GM18873 (cell line): ENCODE data around the gene SH3RF2.
"Not testable (repeated sequence)": the region's sequence is repeated elsewhere in the genome, so short reads cannot be mapped to it uniquely, and the experiment has no call there.

Source experiments
- ATAC-seq: cut with Tn5 transposase; IDR thresholded peaks from one replicate; pipeline ENCODE4 v1.9.1; 2021; ENCODE audit warnings: mild to moderate bottlenecking, moderate library complexity, moderate number of reproducible peaks; ENCODE audit not compliant: unreplicated experiment, low FRiP score

Gene SH3RF2

GRCh38 chr5:146070746-146071145 is 134.4 kb downstream of the SH3RF2 start:
- no peak for ATAC-seq

DNA sequence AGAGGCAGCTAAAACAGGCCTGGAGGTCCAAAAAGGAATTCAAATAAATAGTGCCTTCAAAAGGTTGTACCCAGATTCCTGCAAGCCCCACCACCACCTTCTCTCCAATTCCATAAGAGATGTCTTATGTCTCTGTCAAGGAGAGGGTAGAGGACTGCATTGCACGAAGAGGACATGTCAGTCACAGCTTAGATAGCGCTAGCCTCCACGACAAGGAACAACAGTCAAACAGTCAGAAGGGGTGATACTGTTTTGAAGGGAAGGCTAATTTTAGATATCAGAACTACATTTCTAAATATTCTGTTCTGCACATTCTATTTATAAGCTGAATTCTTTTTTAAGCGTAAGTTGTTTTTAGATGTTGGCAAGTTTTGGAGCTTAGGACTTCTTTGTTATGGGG is 134.8 kb downstream of the SH3RF2 start:
- ATAC-seq = no peak

GRCh38 chr5:146072595-146072994 is 136.2 kb downstream of the SH3RF2 start:
- ATAC-seq = no peak

DNA sequence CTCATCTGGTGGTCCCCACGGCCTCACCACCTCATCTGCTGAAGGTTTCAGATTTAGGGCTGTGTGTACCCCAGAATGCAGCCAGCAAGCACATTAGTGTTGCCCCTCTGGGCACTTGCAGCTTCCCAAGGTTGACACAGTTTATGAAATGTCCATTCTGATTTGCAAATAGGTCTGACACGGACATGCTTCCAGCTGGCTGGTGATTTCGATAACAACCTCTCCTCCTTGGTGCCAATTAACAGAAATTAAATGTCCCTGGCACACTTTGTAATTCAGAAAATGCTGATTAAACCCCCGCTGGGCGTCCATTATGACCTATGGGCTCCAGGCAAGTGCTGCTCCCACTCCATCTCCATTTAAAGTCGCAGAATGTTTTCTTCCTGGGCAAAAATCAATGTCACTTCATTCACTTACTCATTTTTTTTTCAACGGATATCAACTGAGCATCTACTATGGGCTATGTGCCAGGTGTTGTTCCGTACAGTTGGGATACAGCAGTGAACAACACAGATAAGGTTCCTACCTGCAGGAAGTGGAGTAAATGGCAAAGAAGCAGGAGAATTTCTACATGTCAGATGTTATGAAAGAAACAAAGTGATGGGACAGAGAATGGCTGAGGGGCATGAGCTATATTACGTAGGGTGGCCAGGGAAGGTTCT is 137.0 kb downstream of the SH3RF2 start:
- ATAC-seq = no peak

DNA sequence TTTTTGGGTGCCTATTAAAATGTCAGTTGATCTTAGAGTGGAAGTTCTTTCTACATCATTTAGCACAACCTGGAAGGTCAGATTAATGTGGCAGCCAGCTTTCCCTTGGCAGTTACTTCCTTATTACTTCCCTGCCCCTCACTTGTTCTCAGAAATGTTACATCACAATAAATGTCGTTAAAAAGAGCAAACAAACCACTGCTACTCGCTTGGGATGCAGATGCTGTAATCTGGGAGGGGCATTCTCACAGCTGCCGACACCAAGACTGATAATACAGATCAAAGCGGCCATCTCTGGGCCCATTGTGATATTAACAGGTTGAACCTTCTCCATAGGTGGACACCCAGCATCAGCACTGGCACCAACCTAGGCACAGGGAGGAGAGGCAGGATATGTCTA is 139.7 kb downstream of the SH3RF2 start:
- no peak for ATAC-seq

DNA sequence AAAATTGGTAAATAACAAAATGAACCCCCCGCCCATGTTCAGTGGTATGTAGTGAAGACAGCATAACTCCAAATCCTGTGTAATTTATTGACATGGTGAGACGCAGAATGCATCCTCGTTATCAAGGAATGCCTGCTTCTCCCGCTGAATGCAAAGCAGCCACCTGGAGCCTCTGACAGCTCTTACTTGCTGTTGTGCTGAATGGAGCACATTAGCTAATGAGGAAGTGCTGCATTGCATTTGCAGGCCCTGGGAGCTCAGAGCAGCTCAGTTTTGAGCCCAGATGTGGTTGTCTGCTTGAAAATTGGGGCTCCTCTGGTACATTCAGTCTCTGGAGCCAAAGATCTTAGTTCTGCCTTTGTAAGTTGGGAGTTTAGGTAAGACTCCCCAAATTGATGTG is 140.1 kb downstream of the SH3RF2 start:
- ATAC-seq = no peak

- no peak for ATAC-seq
Measured at GRCh38 chr5:146078566-146078965, 142.2 kb downstream of the SH3RF2 start.

DNA sequence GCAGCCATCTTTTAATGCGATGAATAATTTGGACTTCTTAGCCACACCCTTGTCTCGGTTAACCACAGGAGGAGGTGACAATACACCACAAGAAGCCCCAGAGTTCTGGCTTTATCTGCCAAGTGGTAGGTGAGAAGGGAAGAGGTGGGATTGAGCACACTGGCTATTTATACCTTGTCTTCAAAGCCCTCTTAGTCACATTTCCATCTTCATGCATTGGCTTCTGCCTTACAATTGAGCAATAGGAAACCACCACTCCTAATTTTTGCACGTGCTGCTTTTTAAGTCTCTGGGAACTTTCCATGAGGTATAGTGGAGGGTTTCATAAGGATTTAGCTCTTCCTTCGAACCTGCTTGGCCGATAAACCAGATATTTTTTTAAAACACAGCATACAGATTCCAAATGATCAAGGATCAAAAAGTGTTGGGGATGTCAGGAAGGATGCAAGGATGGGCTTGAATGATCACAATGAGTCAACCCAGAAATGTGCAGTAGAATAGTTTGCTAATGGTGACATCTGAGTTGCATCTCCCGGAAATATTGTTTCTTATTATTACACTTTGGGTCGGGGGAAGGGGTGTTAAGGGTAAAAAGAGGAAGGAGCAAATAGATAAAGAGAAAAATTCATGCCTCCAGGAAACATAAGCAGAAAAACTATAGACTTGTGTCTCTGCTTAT is 143.5 kb downstream of the SH3RF2 start:
- ATAC-seq = no peak

GRCh38 chr5:146081556-146081955 is 145.2 kb downstream of the SH3RF2 start:
- no peak for ATAC-seq

- peak; percentile 97 for ATAC-seq
Measured at GRCh38 chr5:146082798-146083197, 146.4 kb downstream of the SH3RF2 start.

DNA sequence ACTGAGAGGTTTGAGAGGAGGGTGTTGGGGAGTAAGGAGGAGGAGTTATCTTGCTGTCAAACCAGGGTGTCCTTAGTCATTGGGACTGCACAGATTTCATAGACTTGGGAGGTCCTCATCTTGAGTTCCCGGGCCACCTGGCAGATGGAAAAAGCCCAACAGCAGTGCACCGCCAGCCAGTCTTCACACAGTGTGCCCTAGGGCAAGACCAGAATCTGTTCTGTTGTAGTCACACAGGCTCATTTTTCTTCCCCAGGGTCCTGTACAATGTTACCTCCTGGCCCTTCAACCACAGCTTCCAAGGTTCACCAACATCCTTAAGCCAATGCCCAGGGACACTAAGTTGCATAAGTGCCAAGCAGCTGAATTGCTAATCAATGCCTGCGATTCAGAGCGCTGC is 148.0 kb downstream of the SH3RF2 start:
- ATAC-seq = no peak

DNA sequence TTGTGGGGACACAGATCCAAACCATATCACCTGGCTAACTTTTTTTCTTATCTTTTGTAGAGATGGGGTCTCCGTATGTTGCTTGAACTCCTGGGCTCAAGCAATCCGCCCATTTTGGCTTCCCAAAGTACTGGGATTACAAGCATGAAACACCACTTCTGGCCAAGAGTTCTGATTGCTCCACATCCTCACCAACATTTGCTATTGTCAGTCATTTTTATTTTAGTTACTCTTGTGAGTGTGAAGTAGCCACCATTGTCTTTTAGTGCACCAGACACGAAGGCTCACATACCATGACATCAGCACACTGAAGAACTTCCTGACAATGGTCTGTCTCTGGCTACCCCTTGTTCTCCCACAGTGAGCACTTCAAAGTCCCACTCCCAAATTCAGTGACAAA is 151.7 kb downstream of the SH3RF2 start:
- ATAC-seq = no peak

GRCh38 chr5:146089287-146089686 is 152.9 kb downstream of the SH3RF2 start:
- ATAC-seq = no peak

GRCh38 chr5:146091881-146092280 is 155.5 kb downstream of the SH3RF2 start:
- ATAC-seq = no peak

DNA sequence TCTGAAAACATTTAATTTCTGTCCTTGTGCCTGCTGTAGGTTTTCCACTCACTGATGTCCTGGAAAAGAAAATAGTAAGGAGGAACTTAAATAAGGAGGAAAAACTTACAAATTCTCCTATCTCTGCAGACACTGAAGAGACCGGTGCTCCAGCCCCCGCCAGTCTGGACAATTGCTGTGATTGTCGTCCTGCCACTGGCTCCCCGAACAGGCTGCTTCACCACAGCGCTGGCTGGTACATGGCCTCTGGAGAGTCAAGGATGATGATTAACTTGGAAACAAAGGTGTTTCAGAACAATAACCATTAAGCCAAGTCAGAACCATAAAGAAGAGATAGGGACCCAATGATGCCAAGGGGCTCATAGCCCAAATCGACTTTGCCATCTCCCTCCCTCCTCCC is 161.7 kb downstream of the SH3RF2 start:
- no peak for ATAC-seq

GRCh38 chr5:146101646-146102045 is 165.3 kb downstream of the SH3RF2 start:
- ATAC-seq = no peak

- ATAC-seq = no peak
Measured at GRCh38 chr5:146103594-146103993, 167.2 kb downstream of the SH3RF2 start.

GRCh38 chr5:146105477-146105876 is 169.1 kb downstream of the SH3RF2 start, which contains the start of gene PLAC8L1:
PLAC8L1 (minus strand) TSS chr5:146105577; CDS start chr5:146104311, 1,266 bp downstream.
- no peak for ATAC-seq

DNA sequence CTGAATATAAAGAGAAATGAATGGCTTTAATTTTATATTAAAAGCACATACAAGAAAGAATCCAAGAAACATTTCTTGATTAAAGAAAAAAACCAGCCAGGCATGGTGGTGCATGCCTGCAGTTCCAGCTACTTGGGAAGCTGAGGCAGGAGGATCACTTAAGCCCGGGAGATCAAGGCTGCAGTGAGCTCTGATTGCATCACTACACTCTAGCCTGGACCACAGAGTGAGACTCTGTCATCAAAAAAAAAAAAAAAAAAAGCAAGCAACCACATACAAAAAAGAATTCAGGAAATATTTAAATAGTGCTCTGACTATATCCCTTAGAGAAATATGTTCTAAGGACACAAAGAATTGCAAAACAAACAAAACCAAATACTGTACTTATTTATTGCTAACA is 171.5 kb downstream of the SH3RF2 start:
- ATAC-seq = no peak

DNA sequence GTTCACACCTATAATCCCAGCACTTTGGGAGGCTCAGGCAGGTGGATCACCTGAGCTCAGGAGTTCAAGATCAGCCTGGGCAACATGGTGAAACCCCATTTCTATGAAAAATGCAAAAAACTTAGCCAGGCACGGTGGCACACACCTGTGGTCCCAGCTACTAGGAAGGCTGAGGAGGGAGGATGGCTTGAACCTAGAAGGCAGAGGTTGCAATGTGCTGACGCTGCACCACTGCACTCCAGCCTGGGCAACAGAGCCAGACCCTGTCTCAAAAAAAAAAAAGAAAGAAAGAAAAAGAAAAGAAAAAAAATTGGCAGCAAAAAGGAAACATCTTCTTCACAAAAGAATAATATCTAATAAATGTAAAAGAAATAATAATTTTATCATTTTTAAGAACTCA is 172.5 kb downstream of the SH3RF2 start:
- not testable (repeated sequence) for ATAC-seq

DNA sequence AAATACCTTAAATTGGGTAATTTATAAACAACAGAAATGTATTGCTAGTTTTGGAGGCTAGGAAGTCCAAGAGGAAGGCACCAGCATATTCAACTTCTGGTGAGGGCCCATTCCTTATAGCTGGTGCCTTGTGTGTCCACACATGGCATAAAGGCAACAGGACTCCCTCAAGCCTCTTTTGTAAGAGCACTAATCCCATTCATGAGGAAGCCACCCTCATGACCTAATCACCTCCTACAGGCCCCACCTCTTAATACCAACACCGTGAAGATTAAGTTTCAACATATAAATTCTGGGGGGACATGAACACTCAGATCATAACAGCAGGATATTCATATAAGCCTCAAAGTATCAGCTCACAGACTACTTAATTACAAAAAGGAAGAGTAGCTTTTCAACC is 173.0 kb downstream of the SH3RF2 start:
- ATAC-seq = no peak

DNA sequence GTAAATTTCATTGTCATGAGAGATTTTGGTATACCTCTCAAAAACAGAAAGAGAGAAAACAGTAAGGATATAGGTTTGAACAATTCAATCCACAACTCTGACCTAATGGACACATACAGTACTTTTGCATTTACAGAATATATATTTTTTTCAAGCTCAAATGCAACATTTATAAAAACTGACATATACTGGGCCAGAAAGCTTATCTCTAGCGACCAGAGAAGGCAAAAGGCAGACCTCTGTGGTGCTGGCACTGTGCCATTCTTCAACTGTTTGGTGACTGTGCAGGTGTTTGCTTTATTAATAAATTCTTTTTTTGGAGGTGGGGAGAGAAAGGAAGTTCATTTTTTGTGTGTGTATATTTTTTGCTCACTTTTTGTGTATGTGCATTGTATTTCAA is 175.0 kb downstream of the SH3RF2 start:
- ATAC-seq = no peak
